Measurements from ENCODE around the gene ZNF425. TPM values are rescaled to one million over a fixed set of nuclear protein-coding genes. Genes with fewer than 3 reads are reported as not detected.

ZNF425 gene
- total RNA-seq, 1 experiment from 2014 or later, result 3.0 TPM

GRCh38 chr7:149161241-149161848 is 35.2 kb upstream of the ZNF425 start:
- intact Hi-C loops (cut with micrococcal nuclease; ENCODE audit: unreplicated experiment) (no loop called here), in situ Hi-C loops (cut with HindIII; ENCODE audit: low pct_unique_long_range_greater_than_20kb, low sequenced_read_pairs) (no loop called here)
- BruUV-seq (replicated peaks), result TSS peak; percentile 39
- peaks cover 5% of the 10 kb centered on the region; the same call in 1 of the 2 replicates for H3K4me1 ChIP-seq (ENCODE audit: control insufficient read depth, insufficient read depth, low read length)
- ATAC-seq, result no peak; the same call in 1 of the 2 replicates
- TF ChIP-seq REST (IDR thresholded peaks at IDR 0.05; ENCODE audit: insufficient read depth in 1 of 2, low read depth in 2 of 2, low read length in 1 of 2) (no peak), TCF7L2 (IDR thresholded peaks at IDR 0.05; ENCODE audit: low read depth, low read length) (no peak), POLR2AphosphoS5 (IDR thresholded peaks at IDR 0.05; ENCODE audit: low read depth, low read length) (no peak), SIN3A (IDR thresholded peaks at IDR 0.05; ENCODE audit: borderline replicate concordance, insufficient read depth, low read depth, low read length) (no peak)
- TF ChIP-seq, protein P1, sequence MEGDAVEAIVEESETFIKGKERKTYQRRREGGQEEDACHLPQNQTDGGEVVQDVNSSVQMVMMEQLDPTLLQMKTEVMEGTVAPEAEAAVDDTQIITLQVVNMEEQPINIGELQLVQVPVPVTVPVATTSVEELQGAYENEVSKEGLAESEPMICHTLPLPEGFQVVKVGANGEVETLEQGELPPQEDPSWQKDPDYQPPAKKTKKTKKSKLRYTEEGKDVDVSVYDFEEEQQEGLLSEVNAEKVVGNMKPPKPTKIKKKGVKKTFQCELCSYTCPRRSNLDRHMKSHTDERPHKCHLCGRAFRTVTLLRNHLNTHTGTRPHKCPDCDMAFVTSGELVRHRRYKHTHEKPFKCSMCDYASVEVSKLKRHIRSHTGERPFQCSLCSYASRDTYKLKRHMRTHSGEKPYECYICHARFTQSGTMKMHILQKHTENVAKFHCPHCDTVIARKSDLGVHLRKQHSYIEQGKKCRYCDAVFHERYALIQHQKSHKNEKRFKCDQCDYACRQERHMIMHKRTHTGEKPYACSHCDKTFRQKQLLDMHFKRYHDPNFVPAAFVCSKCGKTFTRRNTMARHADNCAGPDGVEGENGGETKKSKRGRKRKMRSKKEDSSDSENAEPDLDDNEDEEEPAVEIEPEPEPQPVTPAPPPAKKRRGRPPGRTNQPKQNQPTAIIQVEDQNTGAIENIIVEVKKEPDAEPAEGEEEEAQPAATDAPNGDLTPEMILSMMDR (IDR thresholded peaks at IDR 0.05), result no peak
- no peaks in the 10 kb centered on the region for H3K27me3 ChIP-seq (ENCODE audit: control insufficient read depth, insufficient read depth, low read length)
- ChIA-PET CTCF (no interaction called here), POLR2A (no interaction called here)
- H3K36me3 ChIP-seq (ENCODE audit: control insufficient read depth, insufficient read depth, low read length), result peaks cover 9% of the 10 kb centered on the region; the same call in 1 of the 2 replicates
- H3K9me3 ChIP-seq (ENCODE audit: control insufficient read depth, insufficient read depth, low read depth, low read length), result no peaks in the 10 kb centered on the region
- no peak for DNase-seq (ENCODE audit: low read depth, low spot score)
- no peak overlapping the region for H3K27ac ChIP-seq (ENCODE audit: low read length)
- H3K4me3 ChIP-seq (ENCODE audit: low read depth in 2 of 2, low read length in 2 of 2), result no peak overlapping the region

DNA sequence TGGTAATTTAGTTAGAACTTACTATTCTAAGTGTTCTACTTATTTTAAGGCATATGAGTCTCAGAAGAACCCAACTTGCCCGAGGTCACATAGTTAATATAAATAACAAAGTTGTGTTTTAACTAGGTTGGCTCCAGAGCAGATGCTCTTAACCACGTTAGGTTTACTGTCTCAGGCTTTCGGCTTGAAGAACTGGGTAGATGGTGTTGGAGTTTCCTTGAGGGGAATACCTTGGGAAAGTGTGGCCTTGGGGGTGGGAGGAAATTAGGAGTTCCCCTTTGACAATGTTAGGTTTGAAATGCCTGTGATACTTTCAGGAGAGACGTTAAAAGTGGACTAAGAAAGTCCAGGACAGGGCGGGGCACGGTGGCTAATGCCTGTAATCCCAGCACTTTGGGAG is 30.8 kb upstream of the ZNF425 start:
- Histone ChIP-seq H3K4me1 (ENCODE audit: control insufficient read depth, insufficient read depth, low read length) (peaks cover 5% of the 10 kb centered on the region; the same call in 1 of the 2 replicates), H3K27ac (ENCODE audit: low read length) (no peak overlapping the region), H3K27me3 (ENCODE audit: control insufficient read depth, insufficient read depth, low read length) (no peaks in the 10 kb centered on the region), H3K9me3 (ENCODE audit: control insufficient read depth, insufficient read depth, low read depth, low read length) (no peaks in the 10 kb centered on the region), H3K36me3 (ENCODE audit: control insufficient read depth, insufficient read depth, low read length) (no peaks in the 10 kb centered on the region), H3K4me3 (ENCODE audit: low read depth in 2 of 2, low read length in 2 of 2) (no peak overlapping the region)
- ChIA-PET CTCF (no interaction called here), POLR2A (no interaction called here)
- intact Hi-C loops (cut with micrococcal nuclease; ENCODE audit: unreplicated experiment), result no loop called here
- DNase-seq (ENCODE audit: low read depth, low spot score) (no peak), ATAC-seq (no peak)
- in situ Hi-C loops (cut with HindIII; ENCODE audit: low pct_unique_long_range_greater_than_20kb, low sequenced_read_pairs), result no loop called here
- TF ChIP-seq TCF7L2 (IDR thresholded peaks at IDR 0.05; ENCODE audit: low read depth, low read length) (no peak), REST (IDR thresholded peaks at IDR 0.05; ENCODE audit: insufficient read depth in 1 of 2, low read depth in 2 of 2, low read length in 1 of 2) (no peak), POLR2AphosphoS5 (IDR thresholded peaks at IDR 0.05; ENCODE audit: low read depth, low read length) (no peak)
- TF ChIP-seq, protein P1 (IDR thresholded peaks at IDR 0.05), result no peak
- BruUV-seq (replicated peaks), result no TSS peak

Data from Panc1 (cell line).